ENCODE measurements around the gene ZNF165.

GRCh38 chr6:28115799-28116198 is 35.4 kb downstream of the ZNF165 start:
- TF ChIP-seq ZNF8 (CRISPR knock-in tag; IDR thresholded peaks at IDR 0.05) (no peak), ZFP3 (CRISPR knock-in tag; IDR thresholded peaks at IDR 0.05) (no peak), SNAI2 (CRISPR knock-in tag; IDR thresholded peaks at IDR 0.05) (no peak), ARNTL (CRISPR knock-in tag; IDR thresholded peaks at IDR 0.05; ENCODE audit: borderline replicate concordance, low read depth) (no peak), OSR1 (CRISPR knock-in tag; IDR thresholded peaks at IDR 0.05) (no peak), CREB5 (CRISPR knock-in tag; IDR thresholded peaks at IDR 0.05; ENCODE audit: low read depth) (no peak), ZFP30 (CRISPR knock-in tag; IDR thresholded peaks at IDR 0.05) (no peak)

Measured in SK-N-SH treated with all-trans-retinoic acid at 6 μM for 48 hours (cell line).